Endothelial cell of umbilical vein (primary cell): ENCODE data around the gene RMND5A. TPM values are rescaled to one million over a fixed set of nuclear protein-coding genes. Genes with fewer than 3 reads are reported as not detected.

Experiments
- BruUV-seq: library from RNA; stranded (reverse); fragments of 400-500 nt; replicated peaks from 2 replicates; lab custom pipeline; 2021; lab: Mats Ljungman, UMichigan
- CTCF ChIA-PET: fragments of 300-600, 350-600 bp; sonication (Branson Sonifier 250); formaldehyde crosslinking; loops from one replicate; lab custom pipeline; 2021; ENCODE audit warnings: antibody characterized with exemption, inconsistent platforms; lab: Charles Lee
- POLR2A ChIA-PET: fragments of 300-600, 350-600 bp; sonication (Branson Sonifier 250); formaldehyde crosslinking; loops from one replicate; lab custom pipeline; 2021; ENCODE audit warnings: antibody characterized with exemption, inconsistent platforms; lab: Charles Lee
- DNase-seq: peaks from one replicate; pipeline ENCODE4 v3.0.0-alpha.2; 2011; ENCODE audit warnings: low read depth, low spot score
- FAIRE-seq: peaks from 2 replicates; lab custom pipeline; 2011; peaks lifted over from hg19 to GRCh38; lab: Jason Lieb, UNC
- H2AFZ ChIP-seq: 2 replicates; pipeline ENCODE4 v1.6.0; 2012; ENCODE audit warnings: low read depth, low read length, control low read depth, inconsistent platforms
- H3K27ac ChIP-seq: 2 replicates; pipeline ENCODE4 v1.5.1; 2011; ENCODE audit warnings: low read depth, mild to moderate bottlenecking, control low read depth, low read length, moderate library complexity; ENCODE audit not compliant: insufficient read depth
- H3K27me3 ChIP-seq, 2 experiments: 2 replicates each; pipeline versions ENCODE4 v1.6.0 to v1.6.1; 2011; ENCODE audit warnings: low read length in 2 of 2, mixed read lengths in 1 of 2; ENCODE audit not compliant: control insufficient read depth in 2 of 2, insufficient read depth in 2 of 2
- H3K36me3 ChIP-seq, 2 experiments: 2 replicates in 1 of 2; 3 replicates in 1 of 2; pipeline ENCODE4 v1.5.1; 2011; ENCODE audit warnings: low read length in 2 of 2, mild to moderate bottlenecking in 1 of 2, moderate library complexity in 1 of 2; ENCODE audit not compliant: control insufficient read depth in 2 of 2, insufficient read depth in 2 of 2; ENCODE audit errors: extremely low read depth in 1 of 2
- H3K4me1 ChIP-seq: 3 replicates; pipeline ENCODE4 v1.5.1; 2011; ENCODE audit warnings: mild to moderate bottlenecking, low read length; ENCODE audit not compliant: control insufficient read depth, insufficient read depth; ENCODE audit errors: extremely low read depth
- H3K4me2 ChIP-seq: 2 replicates; pipeline ENCODE4 v1.6.1; 2011; ENCODE audit warnings: low read length, control low read depth, mixed read lengths; ENCODE audit not compliant: insufficient read depth
- H3K4me3 ChIP-seq, 3 experiments: fragments of 200-600 bp in 1 of 3; sonication (generic), shearing (Covaris generic) in 1 of 3; replicated peaks in 1 of 3; 2 replicates each; pipeline ENCODE4 v1.5.1; 2011 to 2016; ENCODE audit warnings: control low read depth in 3 of 3, low read length in 3 of 3, mild to moderate bottlenecking in 2 of 3, inconsistent platforms in 1 of 3, low read depth in 1 of 3, moderate library complexity in 1 of 3; ENCODE audit not compliant: insufficient read depth in 1 of 3
- H3K79me2 ChIP-seq: 2 replicates; pipeline ENCODE4 v1.6.0; 2012; ENCODE audit warnings: low read length, inconsistent platforms; ENCODE audit not compliant: control insufficient read depth, insufficient read depth
- H3K9ac ChIP-seq: replicated peaks from 2 replicates; pipeline ENCODE3; 2011; ENCODE audit warnings: low read length, control low read depth; ENCODE audit not compliant: insufficient read depth; ENCODE audit errors: extremely low read depth
- H3K9me1 ChIP-seq: replicated peaks from 3 replicates; pipeline ENCODE4 v1.6.0; 2011; ENCODE audit warnings: mild to moderate bottlenecking, low read length; ENCODE audit not compliant: control insufficient read depth, insufficient read depth; ENCODE audit errors: extremely low read depth
- H3K9me3 ChIP-seq: replicated peaks from 2 replicates; pipeline ENCODE4 v1.5.1; 2012; ENCODE audit warnings: low read length, inconsistent platforms; ENCODE audit not compliant: control insufficient read depth, insufficient read depth
- H4K20me1 ChIP-seq: replicated peaks from 2 replicates; pipeline ENCODE3; 2011; ENCODE audit warnings: mild to moderate bottlenecking, low read length; ENCODE audit not compliant: control insufficient read depth, insufficient read depth; ENCODE audit errors: extremely low read depth
- CTCF ChIP-seq, 2 donors: IDR thresholded peaks; 1 replicate in 1 of 2; 2 replicates in 1 of 2; pipeline ENCODE4 v1.5.1; 2011; ENCODE audit warnings: low read length in 2 of 2, mild to moderate bottlenecking in 2 of 2, moderate library complexity in 2 of 2, control low read depth in 1 of 2, inconsistent platforms in 1 of 2, low read depth in 1 of 2; ENCODE audit not compliant: insufficient read depth in 1 of 2; ENCODE audit errors: extremely low read depth in 1 of 2
- EZH2 ChIP-seq: IDR thresholded peaks from 2 replicates; pipeline ENCODE4 v1.6.1; 2012; ENCODE audit warnings: borderline replicate concordance, low read depth, mild to moderate bottlenecking, moderate library complexity, low read length, inconsistent platforms; ENCODE audit not compliant: severe bottlenecking
- FOS ChIP-seq: IDR thresholded peaks from 2 replicates; pipeline ENCODE4 v1.6.1; 2011; ENCODE audit warnings: mild to moderate bottlenecking, low read length, moderate library complexity, borderline replicate concordance; ENCODE audit not compliant: insufficient read depth
- GATA2 ChIP-seq: IDR thresholded peaks from 2 replicates; pipeline ENCODE4 v1.7.0; 2011; ENCODE audit warnings: low read depth, mild to moderate bottlenecking, moderate library complexity, mixed read lengths, low read length; ENCODE audit not compliant: insufficient read length, insufficient read depth
- JUN ChIP-seq: IDR thresholded peaks from 2 replicates; pipeline ENCODE4 v1.6.1; 2011; ENCODE audit warnings: borderline replicate concordance, low read depth; ENCODE audit not compliant: insufficient read length, insufficient read depth
- MAX ChIP-seq: IDR thresholded peaks from 2 replicates; pipeline ENCODE4 v1.6.1; 2011; ENCODE audit not compliant: insufficient read depth, insufficient read length
- MYC ChIP-seq: IDR thresholded peaks from one replicate; pipeline ENCODE4 v1.6.1; 2011; ENCODE audit warnings: mild to moderate bottlenecking, low read depth, low read length
- POLR2A ChIP-seq: IDR thresholded peaks from 2 replicates; pipeline ENCODE4 v1.6.1; 2012; ENCODE audit warnings: low read depth, mild to moderate bottlenecking, control low read depth, low read length
- POLR2AphosphoS5 ChIP-seq: IDR thresholded peaks from 2 replicates; pipeline ENCODE4 v1.6.1; 2012; ENCODE audit warnings: low read depth, mild to moderate bottlenecking, control low read depth, low read length, moderate library complexity; ENCODE audit not compliant: insufficient read depth
- dilution Hi-C: fragments of 300-500 bp; cut with MboI; formaldehyde crosslinking; loops from one replicate; pipeline ENCODE4 v1.15.0; 2019; ENCODE audit warnings: low sequenced_read_pairs; ENCODE audit not compliant: extremely low pct_ligation_motif_present
- intact Hi-C: fragments of 100-400 bp; cut with micrococcal nuclease; formaldehyde crosslinking; loops from one replicate; pipeline ENCODE4 v1.10.0; 2022
- polyA plus RNA-seq, 4 experiments: library from polyadenylated mRNA; depleted of rRNA in 3 of 4; stranded (reverse) in 3 of 4; unstranded in 1 of 4; fragments of >200 nt; gene quantifications; 2 replicates each; pipeline versions ENCODE4 v1.2.1 to v1.2.3, GENCODE V29; 2011 to 2012; ENCODE audit warnings: missing spikeins in 1 of 4
- total RNA-seq: library from RNA; stranded (reverse); gene quantifications from 2 replicates; pipeline ENCODE4 v1.2.3, GENCODE V29; 2021

Gene RMND5A
- total and polyA plus RNA-seq, 2 donors (not counting 3 experiments of a cell fraction or from before 2014, with no cell fraction given) = 10.8 to 21.5 TPM

GRCh38 chr2:86752934-86753333, 32.8 kb downstream of the RMND5A start:
- dilution Hi-C loops = no loop called here
- no peak for FAIRE-seq
- Histone ChIP-seq H3K9me3 (no peaks in the 10 kb centered on the region), H3K4me2 (no peak overlapping the region), H3K27ac (no peak overlapping the region), H3K27me3 (no peaks in the 10 kb centered on the region), H3K9ac (no peak overlapping the region), H3K36me3 (peaks cover 2% of the 10 kb centered on the region in 2 experiments), H4K20me1 (no peaks in the 10 kb centered on the region), H3K79me2 (peaks cover 2% of the 10 kb centered on the region), H3K4me3 (no peak overlapping the region), H3K9me1 (no peaks in the 10 kb centered on the region), H3K4me1 (no peaks in the 10 kb centered on the region), H2AFZ (no peak overlapping the region)
- no TSS peak for BruUV-seq
- intact Hi-C loops = no loop called here
- ChIA-PET POLR2A (no interaction called here), CTCF (interaction anchor here (3.7 kb wide), 1 partner anchor 12 kb away, joined by 17 read pairs; no protein-coding TSS in a partner anchor)
- TF ChIP-seq GATA2 (no peak), CTCF (IDR thresholded peaks at IDR 0.05; ENCODE audit: extremely low read depth in 1 of 2, insufficient read depth in 1 of 2, low read depth in 1 of 2, low read length in 2 of 2) (no peak), MAX (no peak), POLR2A (no peak), EZH2 (no peak), FOS (no peak), MYC (no peak), JUN (no peak), POLR2AphosphoS5 (no peak)
- no peak for DNase-seq
